ENCODE results near the gene SH3BGRL.
"Not testable (repeated sequence)": the region's sequence is repeated elsewhere in the genome, so short reads cannot be mapped to it uniquely, and the experiment has no call there.

SH3BGRL gene

DNA sequence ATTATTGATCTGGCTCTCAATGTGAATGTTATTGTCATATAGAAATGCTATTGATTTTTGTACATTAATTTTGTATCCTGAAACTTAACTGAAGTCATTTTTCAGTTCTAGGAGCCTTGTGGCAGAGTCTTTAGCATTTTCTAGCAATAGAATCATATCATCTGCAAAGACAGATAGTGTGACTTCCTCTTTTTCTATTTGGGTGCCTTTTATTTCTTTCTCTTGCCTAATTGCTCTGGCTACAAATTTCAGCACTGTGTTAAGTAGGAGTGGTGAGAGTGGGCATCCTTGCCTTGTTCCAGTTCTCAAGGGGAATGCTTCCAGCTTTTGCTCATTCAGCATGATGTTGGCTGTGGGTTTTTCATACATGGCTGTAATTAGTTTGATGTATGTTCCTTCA, 102.7 kb downstream of the SH3BGRL start:
- DNase-seq (ENCODE audit: low read depth, low spot score), result no peak
- H3K4me3 ChIP-seq (ENCODE audit: low read length), result no peak overlapping the region
- no peaks in the 10 kb centered on the region for H3K36me3 ChIP-seq (ENCODE audit: control insufficient read depth, insufficient read depth, low read length)
- H3K4me1 ChIP-seq (ENCODE audit: control insufficient read depth, insufficient read depth, low read length), result no peaks in the 10 kb centered on the region
- no peak overlapping the region for H3K27ac ChIP-seq (ENCODE audit: low read length)
- H3K9me3 ChIP-seq (ENCODE audit: control insufficient read depth, insufficient read depth, low read length), result no peaks in the 10 kb centered on the region
- H3K27me3 ChIP-seq (ENCODE audit: control insufficient read depth, insufficient read depth, low read length), result no peaks in the 10 kb centered on the region

DNA sequence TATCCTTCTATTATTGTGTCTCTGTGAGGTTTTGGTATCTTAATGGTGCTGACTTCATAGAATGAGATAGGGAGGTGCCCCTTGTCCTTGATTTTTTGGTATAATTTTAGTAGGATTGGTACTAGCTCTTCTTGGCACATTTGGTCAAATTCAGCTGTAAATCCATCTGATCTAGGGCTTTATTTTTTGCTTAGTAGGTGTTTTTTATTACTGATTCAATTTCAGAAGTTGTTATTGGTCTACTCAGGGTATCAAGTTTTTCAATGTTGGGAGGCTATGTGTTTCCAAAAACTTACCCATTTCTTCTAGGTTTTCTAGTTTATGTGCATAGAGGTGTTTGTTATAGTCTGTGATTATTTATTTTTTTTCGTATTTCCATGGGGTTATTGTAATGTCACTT, 103.3 kb downstream of the SH3BGRL start:
- Histone ChIP-seq H3K4me1 (ENCODE audit: control insufficient read depth, insufficient read depth, low read length) (no peaks in the 10 kb centered on the region), H3K27ac (ENCODE audit: low read length) (no peak overlapping the region), H3K36me3 (ENCODE audit: control insufficient read depth, insufficient read depth, low read length) (no peaks in the 10 kb centered on the region), H3K4me3 (ENCODE audit: low read length) (no peak overlapping the region), H3K9me3 (ENCODE audit: control insufficient read depth, insufficient read depth, low read length) (no peaks in the 10 kb centered on the region), H3K27me3 (ENCODE audit: control insufficient read depth, insufficient read depth, low read length) (no peaks in the 10 kb centered on the region)
- DNase-seq (ENCODE audit: low read depth, low spot score), result no peak
- WGBS (ENCODE audit: insufficient coverage, insufficient read length), result no CpG with 5 or more reads among the region's 1 CpG

GRCh38 chrX:81308086-81308829, 106.4 kb downstream of the SH3BGRL start:
- Histone ChIP-seq H3K27me3 (ENCODE audit: control insufficient read depth, insufficient read depth, low read length) (no peaks in the 10 kb centered on the region), H3K27ac (ENCODE audit: low read length) (no peak overlapping the region), H3K9me3 (ENCODE audit: control insufficient read depth, insufficient read depth, low read length) (no peaks in the 10 kb centered on the region), H3K4me1 (ENCODE audit: control insufficient read depth, insufficient read depth, low read length) (no peaks in the 10 kb centered on the region), H3K4me3 (ENCODE audit: low read length) (no peak overlapping the region), H3K36me3 (ENCODE audit: control insufficient read depth, insufficient read depth, low read length) (no peaks in the 10 kb centered on the region)
- no peak for DNase-seq (ENCODE audit: low read depth, low spot score)
- WGBS (ENCODE audit: insufficient coverage, insufficient read length), result no CpG with 5 or more reads among the region's 7 CpGs

GRCh38 chrX:81316163-81316562, 114.3 kb downstream of the SH3BGRL start:
- Histone ChIP-seq H3K4me3 (ENCODE audit: low read length) (no peak overlapping the region), H3K27me3 (ENCODE audit: control insufficient read depth, insufficient read depth, low read length) (no peaks in the 10 kb centered on the region), H3K36me3 (ENCODE audit: control insufficient read depth, insufficient read depth, low read length) (no peaks in the 10 kb centered on the region), H3K4me1 (ENCODE audit: control insufficient read depth, insufficient read depth, low read length) (no peaks in the 10 kb centered on the region), H3K27ac (ENCODE audit: low read length) (no peak overlapping the region), H3K9me3 (ENCODE audit: control insufficient read depth, insufficient read depth, low read length) (no peaks in the 10 kb centered on the region)
- no CpG with 5 or more reads among the region's 5 CpGs for WGBS (ENCODE audit: insufficient coverage, insufficient read length)
- no peak for DNase-seq (ENCODE audit: low read depth, low spot score)

DNA sequence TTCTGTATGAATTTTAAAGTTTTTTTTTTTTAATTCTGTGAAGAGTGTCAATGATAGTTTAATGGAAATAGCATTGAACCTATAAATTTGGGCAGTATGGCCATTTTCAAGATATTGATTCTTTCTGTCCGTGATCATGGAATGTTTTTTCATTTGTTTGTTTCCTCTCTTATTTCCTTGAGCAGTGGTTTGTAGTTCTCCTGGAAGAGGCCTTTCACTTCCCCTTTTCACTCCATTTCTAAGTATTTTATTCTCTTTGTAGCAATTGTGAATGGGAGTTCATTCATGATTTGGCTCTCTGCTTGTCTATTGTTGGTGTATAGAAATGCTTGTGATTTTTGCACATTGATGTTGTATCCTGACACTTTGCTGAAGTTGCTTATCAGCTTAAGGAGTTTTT, 129.8 kb downstream of the SH3BGRL start:
- H3K27me3 ChIP-seq (ENCODE audit: control insufficient read depth, insufficient read depth, low read length); H3K4me1 ChIP-seq (ENCODE audit: control insufficient read depth, insufficient read depth, low read length); H3K4me3 ChIP-seq (ENCODE audit: low read length); H3K9me3 ChIP-seq (ENCODE audit: control insufficient read depth, insufficient read depth, low read length); H3K27ac ChIP-seq (ENCODE audit: low read length); H3K36me3 ChIP-seq (ENCODE audit: control insufficient read depth, insufficient read depth, low read length); DNase-seq (ENCODE audit: low read depth, low spot score): not testable (repeated sequence)
- no CpG with 5 or more reads among the region's 1 CpG for WGBS (ENCODE audit: insufficient coverage, insufficient read length)

GRCh38 chrX:81336455-81337152, 134.7 kb downstream of the SH3BGRL start:
- Histone ChIP-seq H3K36me3 (ENCODE audit: control insufficient read depth, insufficient read depth, low read length) (no peaks in the 10 kb centered on the region), H3K27ac (ENCODE audit: low read length) (no peak overlapping the region), H3K9me3 (ENCODE audit: control insufficient read depth, insufficient read depth, low read length) (no peaks in the 10 kb centered on the region), H3K27me3 (ENCODE audit: control insufficient read depth, insufficient read depth, low read length) (no peaks in the 10 kb centered on the region), H3K4me1 (ENCODE audit: control insufficient read depth, insufficient read depth, low read length) (no peaks in the 10 kb centered on the region), H3K4me3 (ENCODE audit: low read length) (no peak overlapping the region)
- DNase-seq (ENCODE audit: low read depth, low spot score), result no peak
- WGBS (ENCODE audit: insufficient coverage, insufficient read length), result no CpG with 5 or more reads among the region's 4 CpGs

- no peaks in the 10 kb centered on the region for H3K4me1 ChIP-seq (ENCODE audit: control insufficient read depth, insufficient read depth, low read length)
- no peak overlapping the region for H3K4me3 ChIP-seq (ENCODE audit: low read length)
- no peak overlapping the region for H3K27ac ChIP-seq (ENCODE audit: low read length)
- DNase-seq (ENCODE audit: low read depth, low spot score), result no peak
- whole genome bisulfite sequencing (ENCODE audit: insufficient coverage, insufficient read length), result no CpG with 5 or more reads among the region's 3 CpGs
- H3K36me3 ChIP-seq (ENCODE audit: control insufficient read depth, insufficient read depth, low read length), result no peaks in the 10 kb centered on the region
- H3K27me3 ChIP-seq (ENCODE audit: control insufficient read depth, insufficient read depth, low read length), result no peaks in the 10 kb centered on the region
- H3K9me3 ChIP-seq (ENCODE audit: control insufficient read depth, insufficient read depth, low read length), result no peaks in the 10 kb centered on the region
These were observed 135.9 kb downstream of the SH3BGRL start for GRCh38 chrX:81337805-81338204.

DNA sequence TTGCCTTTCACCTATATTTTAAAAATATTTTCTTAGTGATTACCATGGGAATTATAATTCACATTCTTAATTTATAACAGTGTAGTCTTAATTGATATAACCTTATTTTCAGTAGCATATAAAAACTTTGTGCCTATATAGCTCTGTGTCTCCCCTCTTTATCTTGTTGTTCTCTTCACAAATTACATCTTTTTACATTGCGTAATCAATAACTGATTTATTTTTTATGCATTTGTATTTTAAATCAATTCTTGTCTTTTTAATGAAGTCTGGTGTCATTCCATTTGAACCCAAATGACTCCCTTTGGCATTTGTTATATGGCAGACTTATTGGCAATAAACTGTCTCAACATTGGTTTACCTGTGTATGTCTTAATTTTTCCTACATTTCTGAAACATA, 137.0 kb downstream of the SH3BGRL start:
- Histone ChIP-seq H3K27me3 (ENCODE audit: control insufficient read depth, insufficient read depth, low read length) (no peaks in the 10 kb centered on the region), H3K4me3 (ENCODE audit: low read length) (no peak overlapping the region), H3K36me3 (ENCODE audit: control insufficient read depth, insufficient read depth, low read length) (no peaks in the 10 kb centered on the region), H3K9me3 (ENCODE audit: control insufficient read depth, insufficient read depth, low read length) (no peaks in the 10 kb centered on the region), H3K4me1 (ENCODE audit: control insufficient read depth, insufficient read depth, low read length) (no peaks in the 10 kb centered on the region), H3K27ac (ENCODE audit: low read length) (no peak overlapping the region)
- no peak for DNase-seq (ENCODE audit: low read depth, low spot score)
- WGBS (ENCODE audit: insufficient coverage, insufficient read length), result no CpG with 5 or more reads among the region's 1 CpG

DNA sequence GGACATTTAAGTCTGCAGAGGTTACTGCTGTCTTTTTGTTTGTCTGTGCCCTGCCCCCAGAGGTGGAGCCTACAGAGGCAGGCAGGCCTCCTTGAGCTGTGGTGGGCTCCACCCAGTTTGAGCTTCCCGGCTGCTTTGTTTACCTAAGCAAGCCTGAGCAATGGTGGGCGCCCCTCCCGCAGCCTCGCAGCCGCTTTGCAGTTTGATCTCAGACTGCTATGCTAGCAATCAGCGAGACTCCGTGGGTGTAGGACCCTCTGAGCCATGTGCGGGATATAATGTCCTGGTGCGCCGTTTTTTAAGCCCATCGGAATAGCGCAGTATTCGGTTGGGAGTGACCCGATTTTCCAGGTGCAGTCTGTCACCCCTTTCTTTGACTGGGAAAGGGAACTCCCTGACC, 143.4 kb downstream of the SH3BGRL start:
- not testable (repeated sequence) for H3K36me3 ChIP-seq (ENCODE audit: control insufficient read depth, insufficient read depth, low read length); H3K4me1 ChIP-seq (ENCODE audit: control insufficient read depth, insufficient read depth, low read length); H3K4me3 ChIP-seq (ENCODE audit: low read length); H3K27me3 ChIP-seq (ENCODE audit: control insufficient read depth, insufficient read depth, low read length); DNase-seq (ENCODE audit: low read depth, low spot score); H3K27ac ChIP-seq (ENCODE audit: low read length); H3K9me3 ChIP-seq (ENCODE audit: control insufficient read depth, insufficient read depth, low read length)
- WGBS (ENCODE audit: insufficient coverage, insufficient read length), result no CpG with 5 or more reads among the region's 14 CpGs

Measured in iPS DF 6.9 (cell line).